ENCODE results near the gene RANBP17.

RANBP17 gene

GRCh38 chr5:171261361-171261760 is 399.5 kb downstream of the RANBP17 start:
- Histone ChIP-seq H3K27ac (ENCODE audit: low read depth, low read length) (no peak overlapping the region), H3K4me3 (ENCODE audit: low read length) (no peak overlapping the region), H3K36me3 (ENCODE audit: control insufficient read depth, low read length) (no peaks in the 10 kb centered on the region), H3K9me2 (replicated peaks; ENCODE audit: control insufficient read depth, low read length) (no peaks in the 10 kb centered on the region), H3F3A (ENCODE audit: control insufficient read depth, insufficient read depth) (no peaks in the 10 kb centered on the region), H3K79me2 (ENCODE audit: control insufficient read depth, low read length) (no peaks in the 10 kb centered on the region), H4K20me1 (ENCODE audit: control insufficient read depth, insufficient read depth, low read depth, low read length) (no peaks in the 10 kb centered on the region), H3K4me1 (ENCODE audit: control insufficient read depth, low read length) (peaks cover 7% of the 10 kb centered on the region), H3K4me2 (ENCODE audit: low read length) (no peak overlapping the region), H3K27me3 (ENCODE audit: control insufficient read depth, low read length) (peaks cover 11% of the 10 kb centered on the region), H3K9me3 (ENCODE audit: control insufficient read depth, insufficient read depth, low read length) (no peaks in the 10 kb centered on the region)
- no peak for TF ChIP-seq EZH2phosphoT487 (IDR thresholded peaks at IDR 0.05; ENCODE audit: borderline replicate concordance, low read length)

GRCh38 chr5:171261904-171262303 is 400.1 kb downstream of the RANBP17 start:
- H3K9me2 ChIP-seq (replicated peaks; ENCODE audit: control insufficient read depth, low read length), result no peaks in the 10 kb centered on the region
- H3K4me2 ChIP-seq (ENCODE audit: low read length), result no peak overlapping the region
- no peak for TF ChIP-seq EZH2phosphoT487 (IDR thresholded peaks at IDR 0.05; ENCODE audit: borderline replicate concordance, low read length)
- TF ChIP-seq CTCF (IDR thresholded peaks at IDR 0.05; ENCODE audit: low read depth, low read length, poor library complexity, severe bottlenecking), result no peak
- H3K79me2 ChIP-seq (ENCODE audit: control insufficient read depth, low read length), result no peaks in the 10 kb centered on the region
- H3F3A ChIP-seq (ENCODE audit: control insufficient read depth, insufficient read depth), result no peaks in the 10 kb centered on the region
- H3K27me3 ChIP-seq (ENCODE audit: control insufficient read depth, low read length), result peaks cover 11% of the 10 kb centered on the region
- H3K4me3 ChIP-seq (ENCODE audit: low read length), result no peak overlapping the region
- H3K27ac ChIP-seq (ENCODE audit: low read depth, low read length), result no peak overlapping the region
- H3K36me3 ChIP-seq (ENCODE audit: control insufficient read depth, low read length), result no peaks in the 10 kb centered on the region
- no peaks in the 10 kb centered on the region for H4K20me1 ChIP-seq (ENCODE audit: control insufficient read depth, insufficient read depth, low read depth, low read length)
- peaks cover 7% of the 10 kb centered on the region for H3K4me1 ChIP-seq (ENCODE audit: control insufficient read depth, low read length)
- H3K9me3 ChIP-seq (ENCODE audit: control insufficient read depth, insufficient read depth, low read length), result no peaks in the 10 kb centered on the region

GRCh38 chr5:171263181-171263580 is 401.4 kb downstream of the RANBP17 start:
- H3K27ac ChIP-seq (ENCODE audit: low read depth, low read length), result no peak overlapping the region
- no peaks in the 10 kb centered on the region for H4K20me1 ChIP-seq (ENCODE audit: control insufficient read depth, insufficient read depth, low read depth, low read length)
- no peaks in the 10 kb centered on the region for H3F3A ChIP-seq (ENCODE audit: control insufficient read depth, insufficient read depth)
- no peak overlapping the region for H3K4me2 ChIP-seq (ENCODE audit: low read length)
- H3K79me2 ChIP-seq (ENCODE audit: control insufficient read depth, low read length), result no peaks in the 10 kb centered on the region
- TF ChIP-seq CTCF (IDR thresholded peaks at IDR 0.05; ENCODE audit: low read depth, low read length, poor library complexity, severe bottlenecking) (no peak), EZH2phosphoT487 (IDR thresholded peaks at IDR 0.05; ENCODE audit: borderline replicate concordance, low read length) (no peak)
- H3K9me2 ChIP-seq (replicated peaks; ENCODE audit: control insufficient read depth, low read length), result no peaks in the 10 kb centered on the region
- H3K27me3 ChIP-seq (ENCODE audit: control insufficient read depth, low read length), result peaks cover 11% of the 10 kb centered on the region
- no peaks in the 10 kb centered on the region for H3K36me3 ChIP-seq (ENCODE audit: control insufficient read depth, low read length)
- peaks cover 7% of the 10 kb centered on the region for H3K4me1 ChIP-seq (ENCODE audit: control insufficient read depth, low read length)
- no peak overlapping the region for H3K4me3 ChIP-seq (ENCODE audit: low read length)
- H3K9me3 ChIP-seq (ENCODE audit: control insufficient read depth, insufficient read depth, low read length), result no peaks in the 10 kb centered on the region

- TF ChIP-seq CTCF (IDR thresholded peaks at IDR 0.05; ENCODE audit: low read depth, low read length, poor library complexity, severe bottlenecking), result no peak
- TF ChIP-seq EZH2phosphoT487 (IDR thresholded peaks at IDR 0.05; ENCODE audit: borderline replicate concordance, low read length), result no peak
- no peak overlapping the region for H3K27ac ChIP-seq (ENCODE audit: low read depth, low read length)
- H3K9me3 ChIP-seq (ENCODE audit: control insufficient read depth, insufficient read depth, low read length), result no peaks in the 10 kb centered on the region
- no peaks in the 10 kb centered on the region for H3F3A ChIP-seq (ENCODE audit: control insufficient read depth, insufficient read depth)
- H3K4me3 ChIP-seq (ENCODE audit: low read length), result no peak overlapping the region
- no peaks in the 10 kb centered on the region for H3K79me2 ChIP-seq (ENCODE audit: control insufficient read depth, low read length)
- H3K27me3 ChIP-seq (ENCODE audit: control insufficient read depth, low read length), result peaks cover 9% of the 10 kb centered on the region
- no peak overlapping the region for H3K4me2 ChIP-seq (ENCODE audit: low read length)
- no peaks in the 10 kb centered on the region for H3K4me1 ChIP-seq (ENCODE audit: control insufficient read depth, low read length)
- H4K20me1 ChIP-seq (ENCODE audit: control insufficient read depth, insufficient read depth, low read depth, low read length), result no peaks in the 10 kb centered on the region
- no peaks in the 10 kb centered on the region for H3K9me2 ChIP-seq (replicated peaks; ENCODE audit: control insufficient read depth, low read length)
- H3K36me3 ChIP-seq (ENCODE audit: control insufficient read depth, low read length), result no peaks in the 10 kb centered on the region
Measured at GRCh38 chr5:171264843-171265242, 403.0 kb downstream of the RANBP17 start.

Data from DOHH2 (cell line).